SK-N-MC (cell line): ENCODE data around the gene PODXL2.
A peak's percentile ranks its signal among the peaks of the same experiment; 100 is the strongest.

Experiments used
- DNase-seq: peaks from one replicate; pipeline ENCODE4 v3.0.0-alpha.2; 2011; ENCODE audit warnings: low read depth, low spot score
- H3K27ac ChIP-seq: fragments of 200-600 bp; sonication (generic); 2 replicates; pipeline ENCODE4 v1.5.1; 2016; ENCODE audit warnings: mixed run types
- H3K36me3 ChIP-seq: fragments of 200-600 bp; sonication (generic); 2 replicates; pipeline ENCODE4 v1.6.1; 2017; ENCODE audit warnings: antibody characterized with exemption, low read length, mixed read lengths; ENCODE audit not compliant: insufficient read depth
- H3K4me3 ChIP-seq: fragments of 200-600 bp; sonication (generic); 2 replicates; pipeline ENCODE4 v1.5.1; 2016
- H3K9ac ChIP-seq: fragments of 200-600 bp; sonication (generic); 2 replicates; pipeline ENCODE4 v1.8.0; 2017; ENCODE audit warnings: mixed run types, mixed read lengths; ENCODE audit not compliant: insufficient read length
- H3K9me3 ChIP-seq: fragments of 200-600 bp; sonication (generic); 2 replicates; pipeline ENCODE4 v1.6.1; 2017; ENCODE audit warnings: low read depth, mild to moderate bottlenecking, antibody characterized with exemption, low read length, moderate library complexity, mixed read lengths
- EZH2 ChIP-seq: fragments of 200-600 bp; sonication (generic); IDR thresholded peaks from one replicate; pipeline ENCODE4 v1.6.1; 2017; ENCODE audit warnings: antibody characterized with exemption
- FOXP2 ChIP-seq: optimal IDR thresholded peaks from 2 replicates; pipeline ENCODE3; 2011; ENCODE audit warnings: mild to moderate bottlenecking, moderate library complexity; ENCODE audit not compliant: insufficient read depth; ENCODE audit errors: extremely low read length, control extremely low read depth
- POLR2AphosphoS5 ChIP-seq: IDR thresholded peaks from 2 replicates; pipeline ENCODE4 v1.6.1; 2012; ENCODE audit warnings: mild to moderate bottlenecking, low read depth, low read length, borderline replicate concordance

The PODXL2 gene, protein sequence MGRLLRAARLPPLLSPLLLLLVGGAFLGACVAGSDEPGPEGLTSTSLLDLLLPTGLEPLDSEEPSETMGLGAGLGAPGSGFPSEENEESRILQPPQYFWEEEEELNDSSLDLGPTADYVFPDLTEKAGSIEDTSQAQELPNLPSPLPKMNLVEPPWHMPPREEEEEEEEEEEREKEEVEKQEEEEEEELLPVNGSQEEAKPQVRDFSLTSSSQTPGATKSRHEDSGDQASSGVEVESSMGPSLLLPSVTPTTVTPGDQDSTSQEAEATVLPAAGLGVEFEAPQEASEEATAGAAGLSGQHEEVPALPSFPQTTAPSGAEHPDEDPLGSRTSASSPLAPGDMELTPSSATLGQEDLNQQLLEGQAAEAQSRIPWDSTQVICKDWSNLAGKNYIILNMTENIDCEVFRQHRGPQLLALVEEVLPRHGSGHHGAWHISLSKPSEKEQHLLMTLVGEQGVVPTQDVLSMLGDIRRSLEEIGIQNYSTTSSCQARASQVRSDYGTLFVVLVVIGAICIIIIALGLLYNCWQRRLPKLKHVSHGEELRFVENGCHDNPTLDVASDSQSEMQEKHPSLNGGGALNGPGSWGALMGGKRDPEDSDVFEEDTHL

GRCh38 chr3:127628788-127629466 is at the start of gene PODXL2:
Gene PODXL2, plus strand, starts transcription at chr3:127629185. Its CDS starts 35 bp downstream, at chr3:127629220.
- no peak within 1 kb of the TSS for H3K27ac ChIP-seq
- peak within 1 kb of the TSS; percentile 86 for H3K4me3 ChIP-seq
- DNase-seq = no peak
- H3K9ac ChIP-seq = peak within 1 kb of the TSS; percentile 69
- H3K9me3 ChIP-seq = no peaks in the 10 kb centered on the region
- no peak for TF ChIP-seq POLR2AphosphoS5
- no peak for TF ChIP-seq FOXP2
- TF ChIP-seq EZH2 = no peak
- no peaks in the 10 kb centered on the region for H3K36me3 ChIP-seq

GRCh38 chr3:127580327-127581060 is 48.5 kb upstream of the PODXL2 start:
- Histone ChIP-seq H3K9me3 (no peaks in the 10 kb centered on the region), H3K36me3 (no peaks in the 10 kb centered on the region), H3K27ac (no peak overlapping the region), H3K4me3 (no peak overlapping the region), H3K9ac (no peak overlapping the region)
- no peak for DNase-seq
- TF ChIP-seq POLR2AphosphoS5 (no peak), EZH2 (no peak), FOXP2 (no peak)

GRCh38 chr3:127584734-127585133 is 44.3 kb upstream of the PODXL2 start:
- Histone ChIP-seq H3K27ac (no peak overlapping the region), H3K4me3 (no peak overlapping the region), H3K9ac (no peak overlapping the region), H3K9me3 (no peaks in the 10 kb centered on the region), H3K36me3 (no peaks in the 10 kb centered on the region)
- TF ChIP-seq FOXP2 = no peak
- no peak for TF ChIP-seq EZH2
- TF ChIP-seq POLR2AphosphoS5 = no peak
- no peak for DNase-seq

- Histone ChIP-seq H3K27ac (no peak overlapping the region), H3K36me3 (no peaks in the 10 kb centered on the region), H3K9ac (no peak overlapping the region), H3K9me3 (no peaks in the 10 kb centered on the region), H3K4me3 (no peak overlapping the region)
- no peak for DNase-seq
- TF ChIP-seq EZH2 (no peak), POLR2AphosphoS5 (no peak), FOXP2 (no peak)
Observed at GRCh38 chr3:127585163-127585812, 43.7 kb upstream of the PODXL2 start.

DNA sequence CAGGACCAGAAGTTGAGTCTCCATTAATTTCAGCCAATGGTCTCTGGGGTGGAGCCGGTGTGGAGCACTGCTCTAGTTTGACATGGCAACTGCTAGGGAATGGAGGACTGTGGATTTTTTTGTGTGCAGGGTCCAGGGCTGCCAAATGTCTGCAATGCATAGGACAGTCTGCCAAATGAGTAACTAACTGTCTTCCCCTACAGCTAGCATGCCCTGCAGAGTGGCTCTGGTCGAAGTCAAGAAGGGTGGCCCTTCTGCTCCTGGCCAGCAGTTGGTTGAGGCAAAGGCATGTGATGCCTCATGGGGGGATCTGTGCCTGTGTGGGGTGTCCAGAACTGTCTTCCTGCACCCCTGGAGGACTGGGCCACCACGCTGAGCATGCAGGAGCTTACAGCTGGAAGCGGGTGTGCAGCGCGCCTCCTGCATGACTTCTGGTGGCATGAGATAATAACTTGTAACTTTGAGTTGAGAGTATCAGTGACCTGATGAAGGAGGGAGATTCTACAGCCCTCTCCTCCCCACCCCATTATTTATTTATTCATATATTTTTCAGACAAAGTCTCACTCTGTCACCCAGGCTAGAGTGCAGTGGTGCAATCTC is 43.1 kb upstream of the PODXL2 start:
- no peak overlapping the region for H3K4me3 ChIP-seq
- no peaks in the 10 kb centered on the region for H3K9me3 ChIP-seq
- no peak overlapping the region for H3K27ac ChIP-seq
- H3K9ac ChIP-seq = no peak overlapping the region
- H3K36me3 ChIP-seq = no peaks in the 10 kb centered on the region
- DNase-seq = no peak
- TF ChIP-seq EZH2 = no peak
- TF ChIP-seq FOXP2 = no peak
- TF ChIP-seq POLR2AphosphoS5 = no peak

GRCh38 chr3:127587876-127588275 is 41.1 kb upstream of the PODXL2 start:
- no peak overlapping the region for H3K4me3 ChIP-seq
- H3K36me3 ChIP-seq = no peaks in the 10 kb centered on the region
- no peaks in the 10 kb centered on the region for H3K9me3 ChIP-seq
- DNase-seq = no peak
- H3K27ac ChIP-seq = no peak overlapping the region
- no peak overlapping the region for H3K9ac ChIP-seq
- TF ChIP-seq FOXP2 (no peak), EZH2 (no peak), POLR2AphosphoS5 (no peak)

DNA sequence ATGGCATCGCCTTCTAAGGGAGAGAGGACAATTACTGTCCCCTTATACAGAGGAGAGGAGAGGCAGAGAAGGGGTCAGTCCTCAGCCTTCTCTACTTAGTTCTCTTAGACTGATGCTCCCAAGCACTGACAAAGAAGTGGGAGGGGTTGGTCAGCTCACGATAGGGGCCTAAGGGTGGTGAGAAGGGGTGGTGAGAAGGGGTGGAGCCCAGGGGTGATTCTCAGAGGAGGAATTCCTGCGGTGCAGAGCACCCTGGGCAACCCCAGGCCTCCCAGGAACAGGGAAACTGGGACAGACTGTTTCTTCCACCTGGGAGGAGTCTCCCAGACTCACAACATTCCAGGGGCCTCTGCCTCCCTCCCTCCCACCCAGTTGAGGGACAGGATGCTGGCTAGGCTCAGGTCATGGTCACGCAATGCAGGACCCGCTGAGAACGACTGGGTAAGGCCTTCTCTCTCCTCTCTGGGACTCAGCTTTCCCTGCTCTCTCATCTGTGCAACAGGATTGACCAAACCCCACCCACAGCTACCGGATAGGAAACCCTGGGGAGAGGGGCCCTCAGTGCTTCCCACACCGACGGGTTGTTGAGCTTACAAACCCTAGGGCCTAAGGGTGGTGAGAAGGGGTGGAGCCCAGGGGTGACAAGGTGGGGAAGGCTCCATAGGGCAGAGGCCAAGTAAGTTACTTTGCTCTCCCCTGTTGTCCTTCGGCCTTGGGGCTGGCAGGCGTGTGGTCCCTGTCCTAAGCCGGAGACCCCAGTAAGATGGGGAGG is 40.0 kb upstream of the PODXL2 start:
- H3K9me3 ChIP-seq = no peaks in the 10 kb centered on the region
- no peak overlapping the region for H3K27ac ChIP-seq
- H3K4me3 ChIP-seq = peak overlapping the region; percentile 99
- peak overlapping the region; percentile 95 for H3K9ac ChIP-seq
- DNase-seq = no peak
- no peak for TF ChIP-seq EZH2
- TF ChIP-seq FOXP2 = no peak
- TF ChIP-seq POLR2AphosphoS5 = no peak
- H3K36me3 ChIP-seq = no peaks in the 10 kb centered on the region
